HEK293 (cell line): ENCODE data around the gene HOXA3.

ENCODE experiments used
- BCL11B ChIP-seq: fragments of 450-650 bp; formaldehyde crosslinking; IDR thresholded peaks from 2 replicates; pipeline ENCODE4 v1.5.1; 2016; ENCODE audit warnings: low read depth, missing biosample characterization, missing genetic modification characterization
- HOXA7 ChIP-seq: sonication (generic); formaldehyde crosslinking; IDR thresholded peaks from 2 replicates; pipeline ENCODE4 v1.8.1; 2022; ENCODE audit warnings: missing genetic modification reagents, borderline replicate concordance
- KLF9 ChIP-seq: fragments of 450-650 bp; formaldehyde crosslinking; IDR thresholded peaks from 2 replicates; pipeline ENCODE4 v1.5.1; 2016; ENCODE audit warnings: missing biosample characterization, missing genetic modification characterization, low read depth
- YY2 ChIP-seq: fragments of 450-650 bp; formaldehyde crosslinking; IDR thresholded peaks from 2 replicates; pipeline ENCODE4 v1.5.1; 2016; ENCODE audit warnings: missing biosample characterization, missing genetic modification characterization
- ZBTB17 ChIP-seq: fragments of 450-650 bp; formaldehyde crosslinking; IDR thresholded peaks from 2 replicates; pipeline ENCODE4 v1.5.1; 2016; ENCODE audit warnings: missing biosample characterization, missing genetic modification characterization
- ZBTB20 ChIP-seq: fragments of 450-650 bp; formaldehyde crosslinking; IDR thresholded peaks from 2 replicates; pipeline ENCODE4 v1.5.1; 2016; ENCODE audit warnings: missing biosample characterization, missing genetic modification characterization
- ZFHX2 ChIP-seq: fragments of 450-650 bp; formaldehyde crosslinking; conservative IDR thresholded peaks from 2 replicates; pipeline ENCODE4 v1.5.1; 2016; ENCODE audit warnings: missing biosample characterization, missing genetic modification characterization
- ZFP69B ChIP-seq: fragments of 450-650 bp; formaldehyde crosslinking; IDR thresholded peaks from 2 replicates; pipeline ENCODE4 v1.5.1; 2016; ENCODE audit warnings: missing biosample characterization, missing genetic modification characterization
- ZNF140 ChIP-seq: fragments of 450-650 bp; formaldehyde crosslinking; IDR thresholded peaks from 2 replicates; pipeline ENCODE4 v1.5.1; 2016; ENCODE audit warnings: missing biosample characterization, missing genetic modification characterization
- ZNF146 ChIP-seq: fragments of 450-650 bp; formaldehyde crosslinking; IDR thresholded peaks from 2 replicates; pipeline ENCODE4 v1.5.1; 2016; ENCODE audit warnings: missing biosample characterization, missing genetic modification characterization
- ZNF174 ChIP-seq: fragments of 450-650 bp; formaldehyde crosslinking; IDR thresholded peaks from 2 replicates; pipeline ENCODE4 v1.5.0; 2017; ENCODE audit warnings: missing biosample characterization, mild to moderate bottlenecking, missing genetic modification characterization
- ZNF221 ChIP-seq: fragments of 450-650 bp; formaldehyde crosslinking; IDR thresholded peaks from 2 replicates; pipeline ENCODE4 v1.5.1; 2017; ENCODE audit warnings: missing biosample characterization, missing genetic modification characterization, borderline replicate concordance
- ZNF324 ChIP-seq: fragments of 450-650 bp; formaldehyde crosslinking; IDR thresholded peaks from 2 replicates; pipeline ENCODE4 v1.5.1; 2016; ENCODE audit warnings: missing biosample characterization, missing genetic modification characterization
- ZNF354C ChIP-seq: fragments of 450-650 bp; formaldehyde crosslinking; IDR thresholded peaks from 2 replicates; pipeline ENCODE4 v1.5.1; 2016; ENCODE audit warnings: missing biosample characterization, missing genetic modification characterization, low read depth, borderline replicate concordance
- ZNF423 ChIP-seq: fragments of 450-650 bp; formaldehyde crosslinking; IDR thresholded peaks from 2 replicates; pipeline ENCODE4 v1.5.1; 2016; ENCODE audit warnings: missing biosample characterization, missing genetic modification characterization
- ZNF548 ChIP-seq: fragments of 450-650 bp; formaldehyde crosslinking; IDR thresholded peaks from 2 replicates; pipeline ENCODE4 v1.5.1; 2016; ENCODE audit warnings: missing biosample characterization, missing genetic modification characterization
- ZNF558 ChIP-seq: fragments of 450-650 bp; formaldehyde crosslinking; IDR thresholded peaks from 2 replicates; pipeline ENCODE4 v1.5.1; 2016; ENCODE audit warnings: missing biosample characterization, missing genetic modification characterization
- ZNF629 ChIP-seq: fragments of 450-650 bp; formaldehyde crosslinking; IDR thresholded peaks from 2 replicates; pipeline ENCODE4 v1.5.1; 2017; ENCODE audit warnings: missing biosample characterization, missing genetic modification characterization
- ZNF768 ChIP-seq: fragments of 450-650 bp; formaldehyde crosslinking; IDR thresholded peaks from 2 replicates; pipeline ENCODE4 v1.5.1; 2018; ENCODE audit warnings: missing biosample characterization, mild to moderate bottlenecking, missing genetic modification characterization
- ZNF792 ChIP-seq: fragments of 450-650 bp; formaldehyde crosslinking; IDR thresholded peaks from 2 replicates; pipeline ENCODE4 v1.5.1; 2016; ENCODE audit warnings: missing biosample characterization, missing genetic modification characterization
- ZNF830 ChIP-seq: fragments of 450-650 bp; IDR thresholded peaks from 2 replicates; pipeline ENCODE4 v1.5.0; 2018; ENCODE audit warnings: missing biosample characterization, missing genetic modification characterization, low read depth, mild to moderate bottlenecking, moderate library complexity
- ZNF837 ChIP-seq: fragments of 450-650 bp; formaldehyde crosslinking; IDR thresholded peaks from 2 replicates; pipeline ENCODE4 v1.5.1; 2016; ENCODE audit warnings: missing biosample characterization, missing genetic modification characterization
- TF ChIP-seq, protein P1 (sequence below): fragments of 450-650 bp; formaldehyde crosslinking; IDR thresholded peaks from 2 replicates; pipeline ENCODE4 v1.5.1; 2016; ENCODE audit warnings: missing biosample characterization, missing genetic modification characterization, low read depth
- TF ChIP-seq, protein P2 (sequence below): fragments of 450-650 bp; formaldehyde crosslinking; IDR thresholded peaks from 2 replicates; pipeline ENCODE4 v1.5.1; 2016; ENCODE audit warnings: missing biosample characterization, missing genetic modification characterization
- TF ChIP-seq, protein P3 (sequence below): fragments of 450-650 bp; formaldehyde crosslinking; IDR thresholded peaks from 2 replicates; pipeline ENCODE4 v1.5.1; 2016; ENCODE audit warnings: missing biosample characterization, missing genetic modification characterization
- TF ChIP-seq, protein P4 (sequence below): fragments of 450-650 bp; formaldehyde crosslinking; conservative IDR thresholded peaks from 2 replicates; pipeline ENCODE4 v1.5.1; 2016; ENCODE audit warnings: low read depth, missing biosample characterization, missing genetic modification characterization
- TF ChIP-seq, protein P5 (sequence below): fragments of 450-650 bp; formaldehyde crosslinking; IDR thresholded peaks from 2 replicates; pipeline ENCODE4; 2016; ENCODE audit warnings: missing biosample characterization, missing genetic modification characterization
- TF ChIP-seq, protein P6 (sequence below): fragments of 450-650 bp; IDR thresholded peaks from 2 replicates; pipeline ENCODE4 v1.5.1; 2018; ENCODE audit warnings: missing biosample characterization, mild to moderate bottlenecking, missing genetic modification characterization

The HOXA3 gene

DNA sequence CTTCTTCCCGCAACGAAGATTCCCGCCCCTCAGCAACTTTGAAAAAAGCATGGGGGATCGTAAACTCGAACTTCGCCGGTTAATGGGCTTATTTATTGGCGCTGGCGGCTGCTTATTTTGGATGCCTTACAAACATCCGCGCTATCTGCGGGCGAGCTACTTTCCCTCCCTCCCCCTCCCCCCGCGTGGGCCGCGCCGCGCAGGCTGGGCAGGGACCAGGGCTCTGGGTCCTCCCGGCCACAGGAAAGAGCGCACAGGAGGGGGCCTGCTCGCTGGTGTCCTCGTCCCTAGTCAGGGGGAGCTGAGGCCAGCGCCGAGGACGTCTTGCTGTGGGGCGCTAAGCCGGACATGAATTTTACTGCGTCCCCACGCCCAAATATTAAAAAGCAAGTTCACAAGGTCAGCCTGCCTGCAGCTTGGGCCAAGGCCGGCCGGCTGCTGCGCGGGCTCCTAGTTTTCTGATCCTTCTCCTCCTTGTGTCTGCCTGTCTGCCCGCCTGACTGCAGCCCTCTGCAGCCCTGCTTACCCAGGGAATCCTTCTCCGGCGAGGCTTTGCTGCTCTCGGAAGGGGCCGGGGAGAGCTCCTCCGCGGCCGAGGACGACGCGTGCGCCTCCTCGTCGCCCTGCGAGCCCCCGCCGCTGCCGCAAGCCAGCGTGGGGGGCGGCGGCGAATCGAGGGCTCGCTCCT lies 20.6 kb upstream of the HOXA3 start (continued):
- no peak for TF ChIP-seq ZNF354C (tag by site-specific recombination)
- TF ChIP-seq, protein P1, sequence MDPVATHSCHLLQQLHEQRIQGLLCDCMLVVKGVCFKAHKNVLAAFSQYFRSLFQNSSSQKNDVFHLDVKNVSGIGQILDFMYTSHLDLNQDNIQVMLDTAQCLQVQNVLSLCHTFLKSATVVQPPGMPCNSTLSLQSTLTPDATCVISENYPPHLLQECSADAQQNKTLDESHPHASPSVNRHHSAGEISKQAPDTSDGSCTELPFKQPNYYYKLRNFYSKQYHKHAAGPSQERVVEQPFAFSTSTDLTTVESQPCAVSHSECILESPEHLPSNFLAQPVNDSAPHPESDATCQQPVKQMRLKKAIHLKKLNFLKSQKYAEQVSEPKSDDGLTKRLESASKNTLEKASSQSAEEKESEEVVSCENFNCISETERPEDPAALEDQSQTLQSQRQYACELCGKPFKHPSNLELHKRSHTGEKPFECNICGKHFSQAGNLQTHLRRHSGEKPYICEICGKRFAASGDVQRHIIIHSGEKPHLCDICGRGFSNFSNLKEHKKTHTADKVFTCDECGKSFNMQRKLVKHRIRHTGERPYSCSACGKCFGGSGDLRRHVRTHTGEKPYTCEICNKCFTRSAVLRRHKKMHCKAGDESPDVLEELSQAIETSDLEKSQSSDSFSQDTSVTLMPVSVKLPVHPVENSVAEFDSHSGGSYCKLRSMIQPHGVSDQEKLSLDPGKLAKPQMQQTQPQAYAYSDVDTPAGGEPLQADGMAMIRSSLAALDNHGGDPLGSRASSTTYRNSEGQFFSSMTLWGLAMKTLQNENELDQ: no peak
- TF ChIP-seq ZFP69B: no peak
- peak; percentile 83 for TF ChIP-seq ZBTB17 (tag by site-specific recombination)
- TF ChIP-seq, protein P2, sequence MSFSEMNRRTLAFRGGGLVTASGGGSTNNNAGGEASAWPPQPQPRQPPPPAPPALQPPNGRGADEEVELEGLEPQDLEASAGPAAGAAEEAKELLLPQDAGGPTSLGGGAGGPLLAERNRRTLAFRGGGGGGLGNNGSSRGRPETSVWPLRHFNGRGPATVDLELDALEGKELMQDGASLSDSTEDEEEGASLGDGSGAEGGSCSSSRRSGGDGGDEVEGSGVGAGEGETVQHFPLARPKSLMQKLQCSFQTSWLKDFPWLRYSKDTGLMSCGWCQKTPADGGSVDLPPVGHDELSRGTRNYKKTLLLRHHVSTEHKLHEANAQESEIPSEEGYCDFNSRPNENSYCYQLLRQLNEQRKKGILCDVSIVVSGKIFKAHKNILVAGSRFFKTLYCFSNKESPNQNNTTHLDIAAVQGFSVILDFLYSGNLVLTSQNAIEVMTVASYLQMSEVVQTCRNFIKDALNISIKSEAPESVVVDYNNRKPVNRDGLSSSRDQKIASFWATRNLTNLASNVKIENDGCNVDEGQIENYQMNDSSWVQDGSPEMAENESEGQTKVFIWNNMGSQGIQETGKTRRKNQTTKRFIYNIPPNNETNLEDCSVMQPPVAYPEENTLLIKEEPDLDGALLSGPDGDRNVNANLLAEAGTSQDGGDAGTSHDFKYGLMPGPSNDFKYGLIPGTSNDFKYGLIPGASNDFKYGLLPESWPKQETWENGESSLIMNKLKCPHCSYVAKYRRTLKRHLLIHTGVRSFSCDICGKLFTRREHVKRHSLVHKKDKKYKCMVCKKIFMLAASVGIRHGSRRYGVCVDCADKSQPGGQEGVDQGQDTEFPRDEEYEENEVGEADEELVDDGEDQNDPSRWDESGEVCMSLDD (tag by site-specific recombination): no peak
- no peak for TF ChIP-seq ZNF146 (tag by site-specific recombination)
- no peak for TF ChIP-seq ZNF140 (tag by site-specific recombination)
- TF ChIP-seq, protein P3, sequence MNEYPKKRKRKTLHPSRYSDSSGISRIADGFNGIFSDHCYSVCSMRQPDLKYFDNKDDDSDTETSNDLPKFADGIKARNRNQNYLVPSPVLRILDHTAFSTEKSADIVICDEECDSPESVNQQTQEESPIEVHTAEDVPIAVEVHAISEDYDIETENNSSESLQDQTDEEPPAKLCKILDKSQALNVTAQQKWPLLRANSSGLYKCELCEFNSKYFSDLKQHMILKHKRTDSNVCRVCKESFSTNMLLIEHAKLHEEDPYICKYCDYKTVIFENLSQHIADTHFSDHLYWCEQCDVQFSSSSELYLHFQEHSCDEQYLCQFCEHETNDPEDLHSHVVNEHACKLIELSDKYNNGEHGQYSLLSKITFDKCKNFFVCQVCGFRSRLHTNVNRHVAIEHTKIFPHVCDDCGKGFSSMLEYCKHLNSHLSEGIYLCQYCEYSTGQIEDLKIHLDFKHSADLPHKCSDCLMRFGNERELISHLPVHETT (tag by site-specific recombination): no peak
- peak; percentile 48; the same call in 1 of the 2 replicates for TF ChIP-seq ZNF629 (tag by site-specific recombination)
- TF ChIP-seq ZNF830 (tag by site-specific recombination): no peak
- TF ChIP-seq ZNF221 (tag by site-specific recombination): no peak
- TF ChIP-seq, protein P4, sequence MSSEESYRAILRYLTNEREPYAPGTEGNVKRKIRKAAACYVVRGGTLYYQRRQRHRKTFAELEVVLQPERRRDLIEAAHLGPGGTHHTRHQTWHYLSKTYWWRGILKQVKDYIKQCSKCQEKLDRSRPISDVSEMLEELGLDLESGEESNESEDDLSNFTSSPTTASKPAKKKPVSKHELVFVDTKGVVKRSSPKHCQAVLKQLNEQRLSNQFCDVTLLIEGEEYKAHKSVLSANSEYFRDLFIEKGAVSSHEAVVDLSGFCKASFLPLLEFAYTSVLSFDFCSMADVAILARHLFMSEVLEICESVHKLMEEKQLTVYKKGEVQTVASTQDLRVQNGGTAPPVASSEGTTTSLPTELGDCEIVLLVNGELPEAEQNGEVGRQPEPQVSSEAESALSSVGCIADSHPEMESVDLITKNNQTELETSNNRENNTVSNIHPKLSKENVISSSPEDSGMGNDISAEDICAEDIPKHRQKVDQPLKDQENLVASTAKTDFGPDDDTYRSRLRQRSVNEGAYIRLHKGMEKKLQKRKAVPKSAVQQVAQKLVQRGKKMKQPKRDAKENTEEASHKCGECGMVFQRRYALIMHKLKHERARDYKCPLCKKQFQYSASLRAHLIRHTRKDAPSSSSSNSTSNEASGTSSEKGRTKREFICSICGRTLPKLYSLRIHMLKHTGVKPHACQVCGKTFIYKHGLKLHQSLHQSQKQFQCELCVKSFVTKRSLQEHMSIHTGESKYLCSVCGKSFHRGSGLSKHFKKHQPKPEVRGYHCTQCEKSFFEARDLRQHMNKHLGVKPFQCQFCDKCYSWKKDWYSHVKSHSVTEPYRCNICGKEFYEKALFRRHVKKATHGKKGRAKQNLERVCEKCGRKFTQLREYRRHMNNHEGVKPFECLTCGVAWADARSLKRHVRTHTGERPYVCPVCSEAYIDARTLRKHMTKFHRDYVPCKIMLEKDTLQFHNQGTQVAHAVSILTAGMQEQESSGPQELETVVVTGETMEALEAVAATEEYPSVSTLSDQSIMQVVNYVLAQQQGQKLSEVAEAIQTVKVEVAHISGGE (tag by site-specific recombination): peak; percentile 30; the same call in 1 of the 2 replicates
- peak; percentile 86; the same call in 1 of the 2 replicates for TF ChIP-seq BCL11B (tag by site-specific recombination)
- no peak for TF ChIP-seq HOXA7
- TF ChIP-seq ZNF548: no peak
- TF ChIP-seq, protein P5, sequence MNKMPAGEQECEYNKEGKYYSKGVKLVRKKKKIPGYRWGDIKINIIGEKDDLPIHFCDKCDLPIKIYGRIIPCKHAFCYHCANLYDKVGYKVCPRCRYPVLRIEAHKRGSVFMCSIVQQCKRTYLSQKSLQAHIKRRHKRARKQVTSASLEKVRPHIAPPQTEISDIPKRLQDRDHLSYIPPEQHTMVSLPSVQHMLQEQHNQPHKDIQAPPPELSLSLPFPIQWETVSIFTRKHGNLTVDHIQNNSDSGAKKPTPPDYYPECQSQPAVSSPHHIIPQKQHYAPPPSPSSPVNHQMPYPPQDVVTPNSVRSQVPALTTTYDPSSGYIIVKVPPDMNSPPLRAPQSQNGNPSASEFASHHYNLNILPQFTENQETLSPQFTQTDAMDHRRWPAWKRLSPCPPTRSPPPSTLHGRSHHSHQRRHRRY (tag by site-specific recombination): no peak
- TF ChIP-seq YY2 (tag by site-specific recombination): no peak
- 0 out of 2 replicates have a peak, but pooled peaks have one; percentile 35 for TF ChIP-seq KLF9
- TF ChIP-seq, protein P6, sequence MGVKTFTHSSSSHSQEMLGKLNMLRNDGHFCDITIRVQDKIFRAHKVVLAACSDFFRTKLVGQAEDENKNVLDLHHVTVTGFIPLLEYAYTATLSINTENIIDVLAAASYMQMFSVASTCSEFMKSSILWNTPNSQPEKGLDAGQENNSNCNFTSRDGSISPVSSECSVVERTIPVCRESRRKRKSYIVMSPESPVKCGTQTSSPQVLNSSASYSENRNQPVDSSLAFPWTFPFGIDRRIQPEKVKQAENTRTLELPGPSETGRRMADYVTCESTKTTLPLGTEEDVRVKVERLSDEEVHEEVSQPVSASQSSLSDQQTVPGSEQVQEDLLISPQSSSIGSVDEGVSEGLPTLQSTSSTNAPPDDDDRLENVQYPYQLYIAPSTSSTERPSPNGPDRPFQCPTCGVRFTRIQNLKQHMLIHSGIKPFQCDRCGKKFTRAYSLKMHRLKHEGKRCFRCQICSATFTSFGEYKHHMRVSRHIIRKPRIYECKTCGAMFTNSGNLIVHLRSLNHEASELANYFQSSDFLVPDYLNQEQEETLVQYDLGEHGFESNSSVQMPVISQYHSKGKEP (tag by site-specific recombination): no peak
- no peak for TF ChIP-seq ZNF768 (tag by site-specific recombination)
- TF ChIP-seq ZNF324 (tag by site-specific recombination): no peak
- no peak for TF ChIP-seq ZBTB20
- TF ChIP-seq ZNF423: peak; percentile 61
- TF ChIP-seq ZNF792: no peak
- TF ChIP-seq ZNF558: no peak
- peak; percentile 87 for TF ChIP-seq ZFHX2 (tag by site-specific recombination)
- no peak for TF ChIP-seq ZNF174
- TF ChIP-seq ZNF837 (tag by site-specific recombination): no peak
